ENCODE results near the gene RARRES1.

- no peak for TF ChIP-seq CTCF (IDR thresholded peaks at IDR 0.05)
- no peak for TF ChIP-seq POLR2A (IDR thresholded peaks at IDR 0.05)
Observed at GRCh38 chr3:158743664-158744566, 11.7 kb upstream of the RARRES1 start.
